Right renal cortex interstitium (tissue), 3 donors: ENCODE data around the gene IL6. TPM values are rescaled to one million over a fixed set of nuclear protein-coding genes. Genes with fewer than 3 reads are reported as not detected.
"Not testable (repeated sequence)": the region's sequence is repeated elsewhere in the genome, so short reads cannot be mapped to it uniquely, and the experiment has no call there.

ENCODE experiments used
- DNase-seq, 3 donors: peaks; one replicate each; pipeline ENCODE4 v3.0.0-alpha.2; 2013; ENCODE audit warnings: low read depth in 3 of 3, low spot score in 2 of 3
- polyA plus RNA-seq, 3 donors: library from polyadenylated mRNA; unstranded; fragments of 120-200 nt; gene quantifications; one replicate each; pipeline ENCODE4 v1.2.1, GENCODE V29; 2013; ENCODE audit not compliant: insufficient read length in 3 of 3

Gene IL6
- under 1 TPM in 1 of 3 donors, not detected in 2; 0.21 TPM for polyA plus RNA-seq

DNA sequence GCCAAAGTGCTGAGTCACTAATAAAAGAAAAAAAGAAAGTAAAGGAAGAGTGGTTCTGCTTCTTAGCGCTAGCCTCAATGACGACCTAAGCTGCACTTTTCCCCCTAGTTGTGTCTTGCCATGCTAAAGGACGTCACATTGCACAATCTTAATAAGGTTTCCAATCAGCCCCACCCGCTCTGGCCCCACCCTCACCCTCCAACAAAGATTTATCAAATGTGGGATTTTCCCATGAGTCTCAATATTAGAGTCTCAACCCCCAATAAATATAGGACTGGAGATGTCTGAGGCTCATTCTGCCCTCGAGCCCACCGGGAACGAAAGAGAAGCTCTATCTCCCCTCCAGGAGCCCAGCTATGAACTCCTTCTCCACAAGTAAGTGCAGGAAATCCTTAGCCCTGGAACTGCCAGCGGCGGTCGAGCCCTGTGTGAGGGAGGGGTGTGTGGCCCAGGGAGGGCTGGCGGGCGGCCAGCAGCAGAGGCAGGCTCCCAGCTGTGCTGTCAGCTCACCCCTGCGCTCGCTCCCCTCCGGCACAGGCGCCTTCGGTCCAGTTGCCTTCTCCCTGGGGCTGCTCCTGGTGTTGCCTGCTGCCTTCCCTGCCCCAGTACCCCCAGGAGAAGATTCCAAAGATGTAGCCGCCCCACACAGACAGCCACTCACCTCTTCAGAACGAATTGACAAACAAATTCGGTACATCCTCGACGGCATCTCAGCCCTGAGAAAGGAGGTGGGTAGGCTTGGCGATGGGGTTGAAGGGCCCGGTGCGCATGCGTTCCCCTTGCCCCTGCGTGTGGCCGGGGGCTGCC lies at the start of gene IL6:
Gene IL6 (plus strand): TSS at position 294 of the 807 bp plus-strand sequence. CDS start 63 bp downstream, at position 357.
- no peak for DNase-seq

DNA sequence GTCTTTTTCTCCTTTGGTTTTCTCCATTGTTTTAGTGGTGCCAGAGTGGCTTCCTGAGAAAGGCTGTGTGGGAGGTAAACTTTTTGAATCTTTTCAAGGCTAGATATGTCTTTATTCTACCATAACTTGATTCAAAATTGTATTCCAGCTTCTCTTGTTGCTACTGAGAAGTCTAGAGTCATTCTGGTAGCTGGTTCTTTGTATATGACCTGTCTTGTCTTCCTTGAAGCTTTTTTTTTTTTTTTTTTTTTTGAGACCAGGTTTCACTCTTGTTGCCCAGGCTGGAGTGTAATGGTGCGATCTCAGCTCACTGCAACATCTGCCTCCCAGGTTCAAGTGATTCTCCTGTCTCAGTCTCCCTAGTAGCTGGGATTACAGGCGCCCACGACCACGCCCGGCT lies 49.7 kb upstream of the IL6 start:
- DNase-seq, result not testable (repeated sequence)

GRCh38 chr7:22677680-22678079 lies 49.3 kb upstream of the IL6 start:
- DNase-seq, result no peak

DNA sequence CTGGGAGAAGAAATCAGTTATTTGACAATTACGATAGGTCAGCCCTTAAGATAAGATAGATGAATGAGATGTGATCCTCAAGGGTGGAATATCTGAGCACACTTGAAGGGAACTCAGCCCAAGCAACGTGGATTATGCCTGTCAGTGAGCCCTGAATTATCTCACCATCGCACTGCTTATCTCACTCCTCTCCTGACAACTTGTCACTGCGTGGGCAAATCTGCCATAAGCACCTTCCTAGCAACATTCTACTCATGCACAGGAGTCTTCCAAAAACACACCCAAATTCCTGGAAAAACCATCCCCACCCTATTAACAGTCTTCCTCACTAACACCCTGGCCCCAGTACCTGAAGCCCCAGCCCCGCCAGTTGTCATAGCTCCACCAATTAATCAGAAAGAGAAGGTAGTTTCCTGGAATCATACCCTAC lies 46.5 kb upstream of the IL6 start:
- no peak for DNase-seq

DNA sequence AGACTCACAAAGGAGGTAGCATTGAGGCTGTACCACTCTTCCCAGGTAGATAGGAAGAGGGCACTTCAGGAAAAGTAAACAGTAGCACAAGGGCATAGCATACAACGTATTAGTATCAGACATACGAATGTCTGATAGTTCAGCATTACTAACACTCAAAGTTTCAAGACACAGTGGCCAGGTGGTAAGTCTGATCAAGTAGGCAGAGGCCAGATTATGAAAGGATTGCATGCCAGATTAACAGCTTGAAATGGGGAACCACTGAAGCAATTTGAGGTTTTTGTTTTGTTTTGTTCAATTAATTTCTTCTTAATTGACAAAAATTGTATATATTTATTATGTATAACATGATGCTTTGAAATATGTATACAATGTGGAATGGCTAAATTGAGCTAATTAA lies 45.7 kb upstream of the IL6 start:
- no peak for DNase-seq

DNA sequence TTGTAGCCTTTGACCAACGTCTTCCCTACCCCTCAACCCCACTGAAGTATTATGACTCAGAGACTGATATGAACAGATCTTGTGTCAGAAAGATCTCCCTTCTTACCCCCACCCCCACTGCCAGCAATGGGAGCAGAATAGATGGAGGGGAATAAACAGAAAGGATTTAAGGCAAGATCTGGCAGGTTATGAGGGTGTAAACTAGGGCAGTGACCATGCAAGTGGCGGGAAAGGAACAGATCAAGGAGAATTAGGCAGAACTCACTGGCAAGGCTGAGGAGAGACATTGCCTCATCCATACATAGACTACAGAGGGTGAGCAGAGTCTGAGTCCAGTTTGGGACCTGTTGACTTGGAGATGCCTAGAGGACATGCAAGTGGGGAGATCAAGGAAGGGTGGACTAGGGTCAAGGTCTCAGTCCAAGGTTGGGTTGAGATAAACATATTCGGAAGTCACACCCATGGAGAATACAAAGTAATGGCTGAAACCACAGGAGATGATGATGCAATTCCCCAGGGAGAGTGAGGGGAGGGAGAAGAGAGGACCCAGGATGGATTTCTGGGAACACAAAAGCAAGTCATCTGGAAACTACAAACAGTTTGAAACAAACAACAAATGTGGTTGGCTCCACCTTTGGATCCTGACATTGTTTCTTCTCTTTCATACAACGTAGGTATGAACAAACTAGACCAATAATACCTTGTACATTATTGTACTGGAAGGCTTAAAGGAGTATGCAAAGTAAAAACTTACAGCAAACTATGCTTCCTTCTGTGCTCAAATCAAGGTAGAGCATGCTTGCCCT lies 44.9 kb upstream of the IL6 start:
- DNase-seq, result no peak

DNA sequence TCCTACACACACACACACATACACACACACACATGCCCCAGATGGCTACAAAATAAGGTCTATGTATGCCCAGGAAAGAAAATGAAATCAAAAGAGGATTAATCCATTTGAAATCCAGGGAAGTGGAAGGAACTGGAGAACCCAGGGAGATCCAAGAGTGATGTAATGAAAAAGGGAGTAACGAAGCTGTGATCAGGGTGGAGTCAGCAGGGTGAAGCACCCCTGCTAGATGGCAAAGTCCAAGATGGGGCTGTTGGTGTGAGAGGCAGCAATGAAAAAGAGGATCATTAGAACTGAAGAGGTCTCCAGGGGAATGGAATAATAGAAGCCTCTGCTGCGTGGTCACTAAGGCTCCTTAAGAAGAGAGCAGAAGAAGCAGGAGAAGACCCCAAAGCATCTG lies 43.6 kb upstream of the IL6 start:
- no peak for DNase-seq

- no peak for DNase-seq
Observed at GRCh38 chr7:22686620-22687019, 40.4 kb upstream of the IL6 start.

- no peak for DNase-seq
Observed at GRCh38 chr7:22688084-22688483, 38.9 kb upstream of the IL6 start.

DNA sequence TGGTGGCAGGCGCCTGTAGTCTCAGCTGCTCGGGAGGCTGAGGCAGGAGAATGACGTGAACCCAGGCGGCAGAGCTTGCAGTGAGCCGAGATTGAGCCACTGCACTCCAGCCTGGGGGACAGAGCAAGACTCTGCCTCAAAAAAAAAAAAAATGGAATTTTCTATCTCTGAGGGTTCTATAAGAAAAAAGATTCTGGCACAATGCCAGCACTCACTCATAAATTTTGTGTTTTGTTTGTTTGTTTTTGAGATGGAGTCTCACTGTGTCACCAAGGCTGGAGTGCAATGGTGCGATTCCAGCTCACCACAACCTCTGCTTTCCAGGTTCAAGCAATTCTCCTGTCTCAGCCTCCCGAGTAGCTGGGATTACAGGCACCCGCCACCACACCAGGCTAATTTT lies 38.1 kb upstream of the IL6 start:
- DNase-seq, result not testable (repeated sequence)

- DNase-seq, result no peak
Observed at GRCh38 chr7:22694597-22695207, 32.3 kb upstream of the IL6 start.

GRCh38 chr7:22695476-22696132 lies 31.4 kb upstream of the IL6 start:
- DNase-seq, result no peak

- DNase-seq, result no peak
Observed at GRCh38 chr7:22696541-22697228, 30.3 kb upstream of the IL6 start.

GRCh38 chr7:22697322-22697859 lies 29.6 kb upstream of the IL6 start:
- no peak for DNase-seq

- no peak for DNase-seq
Observed at GRCh38 chr7:22697876-22698606, 29.0 kb upstream of the IL6 start.

GRCh38 chr7:22698767-22699166 lies 28.2 kb upstream of the IL6 start:
- DNase-seq, result no peak

- DNase-seq, result no peak
Observed at GRCh38 chr7:22700559-22701002, 26.4 kb upstream of the IL6 start.

DNA sequence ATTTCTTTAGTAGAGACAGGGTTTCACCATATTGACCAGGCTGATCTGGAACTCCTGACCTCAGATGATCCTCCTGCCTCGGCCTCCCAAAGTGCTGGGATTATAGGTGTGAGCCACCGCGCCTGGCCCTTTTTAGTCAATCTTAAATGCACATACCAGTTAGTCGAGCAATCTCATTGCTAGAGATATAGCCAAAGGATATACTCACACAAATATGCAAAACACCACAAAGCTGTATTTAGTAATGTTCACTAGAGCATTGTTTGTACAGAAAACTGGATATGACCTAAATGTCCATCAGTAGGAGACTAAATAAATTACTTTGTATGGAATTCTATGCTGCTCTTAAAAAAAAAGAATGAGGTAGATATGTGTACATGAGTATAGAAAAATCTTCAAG lies 24.5 kb upstream of the IL6 start:
- DNase-seq, result no peak
